LNCAP (cell line): ENCODE measurements around the gene GAS1.

Experiments
- TF ChIP-seq, protein P1 (sequence below): fragments of 450-650 bp; IDR thresholded peaks from 2 replicates; pipeline ENCODE4 v1.5.1; 2017; ENCODE audit warnings: mild to moderate bottlenecking

GAS1 gene

DNA sequence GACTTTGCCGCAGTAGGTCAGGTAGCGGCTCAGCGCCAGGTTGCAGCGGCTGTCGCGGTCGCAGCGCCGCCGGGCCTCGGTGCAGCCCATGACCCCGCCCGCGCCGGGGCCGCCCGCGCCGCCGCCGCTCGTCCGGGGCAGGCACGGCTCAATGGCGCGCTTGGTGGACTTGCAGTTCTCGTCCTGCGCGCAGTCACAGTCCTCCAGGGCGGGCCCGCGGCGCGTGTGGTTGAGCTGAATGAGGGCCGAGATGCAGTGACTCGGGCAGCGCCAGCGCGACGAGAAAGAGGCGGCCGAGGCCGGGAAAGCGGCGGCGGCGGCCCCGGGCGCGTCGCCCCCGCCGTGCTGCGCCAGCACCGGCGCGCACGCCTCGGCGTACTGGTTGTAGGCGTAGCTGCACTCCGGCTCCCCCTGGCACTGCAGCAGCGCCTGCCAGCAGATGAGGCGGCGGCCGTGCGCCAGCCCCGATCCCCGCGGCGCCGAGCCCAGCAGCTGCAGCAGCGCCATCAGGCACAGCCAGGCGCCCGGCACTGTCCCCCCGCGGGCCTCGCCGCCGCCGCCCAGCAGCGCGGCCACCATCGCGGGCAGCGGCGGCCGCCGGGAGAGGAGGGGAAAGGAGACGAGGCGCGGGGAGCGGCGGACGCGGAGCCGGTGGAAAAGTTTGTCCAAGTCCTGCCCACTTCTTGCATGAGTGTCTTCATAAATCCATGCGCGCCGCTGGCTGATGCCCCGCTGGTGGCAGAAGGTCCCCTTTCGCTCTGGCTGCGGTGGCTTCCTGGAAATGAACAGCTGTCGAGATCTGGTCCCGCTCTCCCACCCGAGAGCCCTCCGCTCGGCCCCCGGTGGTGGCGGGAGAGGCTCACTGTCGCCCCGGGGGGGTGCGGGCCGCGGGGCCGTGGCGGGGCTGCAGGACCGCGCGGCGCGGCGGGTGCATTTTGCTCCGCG lies 833 bp downstream of the GAS1 start:
- TF ChIP-seq, protein P1, sequence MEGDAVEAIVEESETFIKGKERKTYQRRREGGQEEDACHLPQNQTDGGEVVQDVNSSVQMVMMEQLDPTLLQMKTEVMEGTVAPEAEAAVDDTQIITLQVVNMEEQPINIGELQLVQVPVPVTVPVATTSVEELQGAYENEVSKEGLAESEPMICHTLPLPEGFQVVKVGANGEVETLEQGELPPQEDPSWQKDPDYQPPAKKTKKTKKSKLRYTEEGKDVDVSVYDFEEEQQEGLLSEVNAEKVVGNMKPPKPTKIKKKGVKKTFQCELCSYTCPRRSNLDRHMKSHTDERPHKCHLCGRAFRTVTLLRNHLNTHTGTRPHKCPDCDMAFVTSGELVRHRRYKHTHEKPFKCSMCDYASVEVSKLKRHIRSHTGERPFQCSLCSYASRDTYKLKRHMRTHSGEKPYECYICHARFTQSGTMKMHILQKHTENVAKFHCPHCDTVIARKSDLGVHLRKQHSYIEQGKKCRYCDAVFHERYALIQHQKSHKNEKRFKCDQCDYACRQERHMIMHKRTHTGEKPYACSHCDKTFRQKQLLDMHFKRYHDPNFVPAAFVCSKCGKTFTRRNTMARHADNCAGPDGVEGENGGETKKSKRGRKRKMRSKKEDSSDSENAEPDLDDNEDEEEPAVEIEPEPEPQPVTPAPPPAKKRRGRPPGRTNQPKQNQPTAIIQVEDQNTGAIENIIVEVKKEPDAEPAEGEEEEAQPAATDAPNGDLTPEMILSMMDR, result no peak; the same call in 1 of the 2 replicates

DNA sequence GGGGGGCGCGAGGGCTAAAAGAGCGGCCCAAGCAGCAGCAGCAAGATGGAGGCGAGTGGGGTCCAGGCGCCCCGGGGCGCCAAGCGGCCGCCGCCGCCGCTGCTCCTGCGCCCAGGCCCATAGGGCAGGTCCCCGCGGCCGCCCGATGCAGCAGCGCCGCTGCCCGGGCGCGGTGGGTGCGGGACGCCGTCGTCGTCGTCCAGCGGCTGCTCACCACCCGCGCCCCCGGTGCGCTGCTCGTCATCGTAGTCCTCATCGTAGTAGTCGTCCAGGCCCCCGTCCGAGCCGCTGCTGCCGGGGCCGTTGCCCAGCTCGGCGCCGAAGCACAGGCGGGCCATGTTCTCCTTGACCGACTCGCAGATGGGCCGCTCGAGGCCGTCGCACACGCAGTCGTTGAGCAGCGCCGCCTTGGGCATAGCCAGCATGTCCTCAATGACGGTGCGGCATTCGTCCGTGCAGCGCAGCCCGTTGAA lies 1.5 kb downstream of the GAS1 start:
- TF ChIP-seq, protein P1, result no peak

DNA sequence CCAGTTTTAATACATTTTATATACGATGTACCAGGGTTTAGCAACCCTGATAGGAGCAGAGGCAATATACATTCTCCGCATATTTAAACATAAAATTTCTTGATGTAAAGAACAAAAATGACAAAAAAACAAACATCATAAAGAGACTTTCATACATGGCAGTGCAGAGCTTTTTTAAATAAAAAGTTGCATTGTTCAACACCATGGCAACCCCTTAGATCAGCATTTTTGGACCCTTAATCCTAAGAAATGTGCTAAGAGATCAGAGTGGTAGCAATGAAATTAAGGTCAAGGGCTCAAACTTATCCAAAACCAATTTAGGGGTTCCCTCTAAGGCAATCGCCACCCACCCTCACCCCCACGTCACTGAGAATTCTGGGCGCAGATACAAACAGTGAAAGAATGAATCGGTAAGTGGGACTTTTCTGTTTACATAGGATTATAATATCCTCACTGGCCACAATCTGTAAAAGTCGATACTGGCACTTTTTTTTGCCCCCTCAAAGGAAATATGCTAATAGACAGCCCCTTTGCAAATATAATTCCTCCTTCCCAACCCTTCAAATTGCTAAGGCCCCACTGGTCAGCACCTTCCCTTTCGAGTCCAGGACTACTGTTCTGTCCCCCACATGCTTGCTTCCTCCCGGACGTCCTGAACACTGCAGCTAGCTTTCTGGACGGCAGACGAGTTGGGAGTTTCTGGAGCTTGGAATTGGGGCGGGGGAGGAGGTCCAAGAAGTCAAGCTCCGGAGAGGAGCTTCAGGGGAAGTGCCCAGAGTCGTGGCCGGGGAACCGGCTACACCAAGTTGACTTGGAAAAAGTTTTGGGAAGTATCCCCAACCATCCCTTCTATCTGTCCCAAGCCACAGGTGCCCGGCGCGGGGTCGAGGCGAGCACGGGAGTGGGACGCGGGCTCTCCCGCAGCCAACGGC lies 2.2 kb downstream of the GAS1 start:
- TF ChIP-seq, protein P1, result no peak

DNA sequence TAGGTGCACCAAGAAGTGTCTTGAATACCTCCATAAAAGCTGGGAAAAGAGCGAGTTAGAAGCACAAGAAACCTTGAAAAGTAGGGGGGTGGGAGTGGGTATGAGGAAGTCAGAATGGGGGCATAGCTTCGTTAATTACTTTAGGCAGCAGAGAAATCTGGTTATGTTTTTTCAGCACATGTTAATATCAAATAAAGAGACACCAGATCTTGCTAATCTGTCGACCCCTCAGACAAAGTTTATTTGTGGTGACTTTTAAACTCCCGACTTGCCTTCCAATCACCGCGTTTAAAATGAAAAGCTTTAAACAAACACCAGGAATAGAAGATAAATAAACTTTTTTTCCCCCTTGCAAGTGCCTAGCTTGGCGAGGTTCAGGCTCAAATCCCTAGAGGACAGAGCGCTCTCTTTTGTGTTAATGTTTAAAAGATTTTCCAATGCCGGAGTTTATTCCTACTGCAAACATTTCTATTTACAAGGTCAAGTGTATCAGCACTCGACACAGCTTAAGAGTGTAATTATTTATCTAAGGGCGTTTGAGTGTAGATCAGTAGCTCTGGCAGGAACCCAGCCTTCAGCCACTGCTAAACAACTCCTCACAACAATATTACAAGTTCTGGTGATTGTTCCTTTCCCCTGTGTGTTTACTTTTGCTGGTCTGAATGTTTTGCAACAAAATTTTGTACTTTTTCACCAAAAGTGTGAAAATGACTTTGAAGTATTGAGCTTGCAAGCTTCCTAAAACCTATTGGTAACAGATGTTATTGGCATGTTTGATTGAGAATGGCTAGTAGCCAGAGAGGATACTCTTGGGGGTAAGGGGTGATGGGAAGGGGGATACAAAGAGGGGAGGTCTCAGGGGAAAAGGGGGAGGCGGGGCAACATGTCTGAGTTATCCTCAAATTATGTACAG lies 3.8 kb downstream of the GAS1 start:
- TF ChIP-seq, protein P1, result no peak

DNA sequence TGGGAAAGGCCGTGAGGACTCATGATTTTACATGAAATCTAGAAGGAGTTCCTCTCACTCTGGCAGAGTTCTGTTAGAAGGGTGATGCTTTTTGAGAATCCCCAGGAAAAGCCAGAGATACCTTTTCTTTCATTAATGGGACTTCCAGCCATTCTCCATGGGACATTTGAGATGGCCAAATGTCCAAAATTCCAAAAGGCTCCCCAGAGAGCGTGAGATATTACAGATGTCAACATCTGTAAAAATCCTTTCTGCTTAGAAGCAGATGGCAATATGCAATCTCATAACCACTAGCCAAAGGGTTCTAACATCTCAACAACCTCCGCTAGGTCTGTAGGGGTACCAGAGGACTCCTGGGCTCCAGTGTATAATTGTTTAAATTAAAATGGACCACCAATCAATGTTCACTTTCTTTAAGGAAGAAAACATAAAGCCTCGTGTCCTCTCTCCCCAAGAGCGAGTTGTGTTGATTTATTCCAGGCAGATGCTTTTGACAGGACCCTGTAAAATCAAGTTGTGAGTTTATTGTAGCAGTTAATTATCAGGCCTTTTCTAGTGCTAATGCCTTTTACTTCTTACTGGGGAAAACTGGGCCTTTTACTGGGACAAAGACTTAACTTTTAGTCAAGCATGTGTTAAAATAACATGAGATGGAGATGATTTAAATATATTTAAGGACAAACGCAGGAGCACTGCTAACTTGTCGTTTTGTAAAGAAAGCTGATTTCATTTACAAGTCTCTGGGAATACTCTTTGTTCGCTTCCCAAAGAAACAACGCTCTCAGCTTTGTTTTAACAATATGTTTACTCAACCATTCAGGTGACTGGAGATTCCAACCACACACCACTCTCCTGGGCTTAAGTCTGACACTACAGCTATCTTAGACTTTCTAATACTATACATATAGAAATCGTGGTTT lies 4.8 kb downstream of the GAS1 start:
- TF ChIP-seq, protein P1, result no peak

DNA sequence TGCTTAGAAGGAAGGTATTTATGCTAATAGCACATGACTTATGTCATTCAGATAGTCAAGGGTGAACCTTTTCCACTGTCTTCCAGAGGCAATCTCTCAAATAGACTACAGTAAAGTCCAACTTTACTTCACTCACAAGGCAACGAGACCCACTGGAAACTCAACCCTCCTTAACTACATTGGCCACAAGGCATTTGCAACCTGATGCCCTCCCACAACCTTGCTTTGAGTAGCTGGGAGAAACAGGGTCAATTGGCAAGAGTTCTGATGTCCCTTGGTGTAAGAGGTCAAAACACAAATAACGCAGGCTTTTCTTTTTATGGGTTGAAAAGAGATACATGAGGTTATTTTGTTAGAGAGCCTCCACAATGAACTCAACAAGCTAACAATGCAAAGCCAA lies 6.1 kb downstream of the GAS1 start:
- TF ChIP-seq, protein P1, result no peak
